Middle frontal gyrus (tissue), 1 donor: ENCODE measurements around the gene TJP3.

Experiments
- DNase-seq: peaks from one replicate; pipeline ENCODE4 v3.0.0-alpha.2; 2015; ENCODE audit warnings: low spot score; ENCODE audit errors: extremely low spot score

Gene TJP3

DNA sequence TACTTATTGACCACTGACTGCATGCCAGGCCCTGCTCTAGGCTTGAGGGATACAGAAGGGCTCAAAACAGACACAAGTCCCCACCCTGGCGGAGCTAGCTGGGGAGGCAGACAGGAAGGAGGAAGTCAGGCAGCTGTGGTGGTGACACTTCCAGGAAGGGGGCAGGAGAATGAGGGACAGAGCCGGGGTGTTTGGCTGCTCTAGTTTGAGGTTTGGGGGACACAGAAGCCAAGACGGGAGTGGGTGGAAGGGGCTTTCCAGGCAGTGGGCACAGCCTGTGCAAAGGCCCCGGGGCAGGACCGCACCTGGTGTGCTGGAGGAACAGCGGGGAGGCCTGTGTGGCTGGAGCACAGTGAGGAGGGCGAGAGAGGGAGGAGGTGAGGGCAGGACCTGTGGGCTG lies 58.3 kb downstream of the TJP3 start:
- DNase-seq = no peak

DNA sequence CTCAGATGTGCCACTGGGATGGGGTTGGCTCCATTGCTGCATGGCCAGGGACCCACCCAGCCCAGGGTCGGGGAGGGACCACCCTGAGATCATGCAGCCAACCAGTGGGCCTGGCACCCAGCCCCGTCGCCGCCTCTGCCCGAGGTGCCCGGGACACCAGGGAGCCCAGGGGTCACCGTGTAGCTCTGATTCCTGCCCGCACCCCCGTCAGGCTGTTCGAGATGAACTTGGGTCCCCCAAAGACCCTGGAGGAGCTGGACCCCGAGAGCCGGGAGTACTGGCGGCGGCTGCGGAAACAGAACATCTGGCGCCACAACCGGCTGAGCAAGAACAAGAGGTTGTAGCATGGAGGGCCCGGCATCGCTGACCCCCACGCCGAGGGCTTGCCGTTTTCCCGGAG lies 58.9 kb downstream of the TJP3 start:
- no peak for DNase-seq

DNA sequence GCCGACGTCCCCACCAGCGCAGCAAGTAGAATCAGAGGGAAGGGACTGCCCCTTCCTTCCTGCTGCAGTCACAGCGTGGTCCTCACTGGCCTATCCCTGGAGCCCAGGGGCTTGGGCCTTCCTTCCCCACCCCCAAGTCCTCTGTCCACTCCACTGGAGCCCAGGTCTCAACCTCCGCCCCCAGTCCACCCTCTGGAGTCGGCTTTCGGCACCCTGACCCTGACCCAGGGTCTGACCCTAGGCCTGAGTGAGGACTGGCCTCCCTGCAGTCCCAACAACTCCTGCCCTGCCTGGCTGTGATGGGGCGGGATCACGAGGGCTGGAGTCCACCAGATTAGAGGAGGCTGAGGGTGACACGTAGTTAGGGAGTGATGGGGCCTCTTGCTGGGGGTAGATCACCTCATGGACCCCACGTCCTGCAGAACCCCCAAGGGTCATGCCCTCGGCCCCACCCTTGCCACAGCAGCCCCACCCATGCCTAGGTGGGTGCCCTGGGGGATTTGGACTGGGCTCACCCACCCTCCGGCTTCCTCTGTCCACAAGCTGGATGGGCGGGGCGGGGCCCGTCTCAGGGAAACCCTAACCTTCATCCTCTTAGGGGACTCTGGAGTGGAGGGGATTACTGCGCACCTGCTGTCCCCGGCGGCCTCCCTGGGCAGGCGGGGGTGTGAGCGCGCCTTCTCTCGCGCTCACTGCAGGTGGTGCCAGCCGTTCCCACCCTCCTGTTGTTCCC lies 60.0 kb downstream of the TJP3 start:
- no peak for DNase-seq

DNA sequence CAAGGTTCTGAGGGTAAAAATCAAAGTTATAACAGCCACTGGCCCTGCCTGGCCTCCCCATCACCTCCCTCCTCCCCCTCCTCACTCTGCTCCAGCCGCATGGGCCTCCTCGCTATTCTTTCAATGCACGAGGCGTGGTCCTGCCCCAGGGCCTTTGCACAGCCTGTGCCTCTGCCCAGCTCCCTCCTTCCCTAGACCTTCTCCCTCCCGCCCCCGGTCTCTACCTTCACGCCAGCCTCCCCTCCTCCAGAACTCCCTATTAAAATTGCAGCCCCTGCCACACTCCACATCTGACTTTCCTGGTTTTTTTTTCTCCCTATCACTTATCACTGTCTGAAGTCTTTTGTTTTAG lies 60.5 kb downstream of the TJP3 start:
- DNase-seq = no peak

DNA sequence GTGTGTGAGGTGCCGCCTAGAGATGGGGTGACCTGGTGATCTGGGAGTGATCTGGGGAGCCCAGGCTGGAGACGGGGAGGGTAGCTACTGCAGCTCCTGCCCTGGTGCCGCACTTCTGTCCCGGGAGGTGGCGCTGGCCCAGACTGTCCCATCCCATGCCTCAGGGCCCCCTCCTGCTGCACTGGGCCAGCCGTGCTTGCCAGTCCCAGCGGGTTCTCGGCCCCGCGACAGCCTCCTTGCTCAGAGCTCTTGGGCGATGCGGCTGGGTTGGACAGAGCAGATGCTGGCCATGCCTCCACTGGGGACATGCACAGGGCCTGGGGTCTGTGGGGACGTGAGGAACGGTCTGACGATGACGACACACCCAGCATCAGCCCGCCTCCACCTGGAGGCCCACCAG lies 61.3 kb downstream of the TJP3 start:
- no peak for DNase-seq

DNA sequence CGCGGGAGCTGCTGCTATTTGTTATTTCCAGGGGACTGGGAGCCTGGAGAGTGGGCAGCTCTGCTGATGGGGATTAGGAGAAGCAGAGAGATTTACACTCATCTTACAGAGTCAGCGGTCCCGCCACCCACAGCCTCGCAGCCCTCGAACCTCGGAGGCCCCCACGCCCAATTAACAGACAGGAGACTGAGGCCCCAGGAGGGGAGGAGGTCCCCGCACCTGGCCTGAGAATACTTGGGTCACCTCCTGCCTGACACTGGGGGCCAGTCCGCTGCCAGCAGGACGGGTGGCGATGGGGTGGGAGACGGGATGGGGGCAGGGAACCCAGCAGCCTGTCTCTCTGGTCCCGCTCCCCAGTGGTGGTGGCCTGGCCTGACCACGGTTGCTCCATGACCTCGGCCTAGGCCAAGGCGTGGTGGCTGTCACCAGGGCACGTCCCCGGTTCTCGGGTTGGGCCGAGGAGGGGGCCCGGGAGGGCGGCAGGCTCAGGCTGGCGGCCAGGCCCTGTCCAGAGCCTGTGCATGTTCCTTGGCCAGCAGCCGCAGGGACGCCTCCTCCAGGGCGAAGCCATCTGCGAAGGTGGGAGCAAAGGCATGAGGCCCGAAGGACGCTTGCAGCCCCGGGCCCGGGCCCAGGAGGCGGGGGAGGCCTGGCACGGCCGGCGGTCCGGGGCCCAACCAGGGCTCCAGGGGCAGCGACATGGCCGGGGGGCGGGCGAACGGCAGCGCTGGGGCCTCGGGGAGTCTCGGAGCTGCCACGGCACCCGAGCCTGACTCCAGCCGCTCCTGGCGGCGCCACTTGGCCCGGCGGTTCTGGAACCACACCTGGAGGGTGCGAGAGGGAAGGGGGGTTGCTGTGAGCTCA lies 62.2 kb downstream of the TJP3 start:
- no peak for DNase-seq

DNA sequence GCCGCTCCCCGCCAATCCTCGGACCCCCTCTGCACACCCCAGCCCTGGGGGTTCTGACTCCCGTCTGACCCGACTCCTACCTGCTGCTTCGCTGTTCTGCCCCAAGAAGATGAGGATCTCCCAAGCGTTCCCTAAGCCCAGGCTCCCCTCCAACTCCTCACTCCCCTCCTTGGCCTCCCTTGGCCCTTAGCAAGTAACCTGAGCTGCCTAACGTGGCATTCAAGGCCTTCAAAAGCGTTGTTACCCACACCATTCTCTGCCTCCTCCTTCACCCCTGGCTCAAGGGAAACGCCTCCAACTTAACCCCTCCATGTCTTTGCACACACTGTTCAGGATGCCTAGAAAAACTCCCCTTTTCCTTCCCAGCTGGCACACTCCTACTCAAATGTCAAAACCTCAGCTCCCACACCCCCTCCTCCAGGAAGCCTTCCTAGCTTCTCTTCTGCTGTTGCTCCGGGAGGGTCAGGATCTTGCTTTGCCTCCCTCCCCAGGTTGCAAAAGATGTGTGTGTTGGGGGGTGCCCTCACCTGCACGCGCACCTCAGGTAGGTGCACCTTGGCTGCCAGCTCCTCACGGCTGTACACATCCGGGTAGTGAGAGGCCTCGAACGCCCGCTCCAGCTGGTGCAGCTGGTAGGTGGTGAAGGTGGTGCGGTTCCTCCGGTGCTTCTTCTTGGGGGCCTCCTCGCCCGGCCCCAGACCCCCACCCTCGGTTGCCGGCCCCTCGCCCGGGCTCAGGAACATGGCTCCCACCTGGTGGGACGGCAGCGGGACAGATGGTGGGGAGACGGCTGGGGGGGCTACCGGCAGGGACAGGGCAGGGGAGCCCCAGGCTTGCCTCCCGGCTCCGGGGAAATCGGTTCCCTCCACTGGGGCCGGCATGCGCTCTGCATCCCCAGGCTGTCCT lies 63.1 kb downstream of the TJP3 start:
- DNase-seq = no peak

DNA sequence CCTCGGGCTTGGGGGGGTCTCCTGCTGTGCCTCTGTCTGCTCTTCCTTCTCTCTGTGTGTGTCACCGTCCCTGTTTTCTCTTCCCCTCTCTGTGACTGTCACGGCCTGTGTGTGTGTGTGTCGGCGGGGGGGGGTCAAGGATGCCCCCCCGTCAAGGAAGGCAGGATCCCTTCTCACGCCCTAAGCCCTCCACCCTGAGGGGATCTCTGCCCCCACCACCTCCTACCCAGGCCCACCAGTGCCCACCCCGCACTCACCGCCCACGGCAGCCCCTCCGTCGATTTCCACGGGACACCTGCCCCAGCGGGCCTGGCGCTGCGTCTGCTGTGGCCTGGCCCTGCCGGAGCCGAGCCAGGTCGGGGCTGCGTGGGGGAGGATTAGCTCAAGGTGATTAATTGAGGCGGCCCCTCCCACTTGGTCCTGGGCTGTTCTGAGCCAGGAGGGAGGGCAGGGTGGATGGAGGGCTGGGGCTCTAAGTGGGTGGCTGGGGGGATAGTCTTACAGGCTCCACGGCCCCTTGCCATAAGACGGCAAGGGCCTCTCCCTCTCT lies 63.8 kb downstream of the TJP3 start, which contains the start of gene RAX2:
Gene RAX2, minus strand, starts transcription at position 323 of the 550 bp plus-strand sequence. CDS start 486 bp downstream, outside the sequence.
- no peak for DNase-seq

DNA sequence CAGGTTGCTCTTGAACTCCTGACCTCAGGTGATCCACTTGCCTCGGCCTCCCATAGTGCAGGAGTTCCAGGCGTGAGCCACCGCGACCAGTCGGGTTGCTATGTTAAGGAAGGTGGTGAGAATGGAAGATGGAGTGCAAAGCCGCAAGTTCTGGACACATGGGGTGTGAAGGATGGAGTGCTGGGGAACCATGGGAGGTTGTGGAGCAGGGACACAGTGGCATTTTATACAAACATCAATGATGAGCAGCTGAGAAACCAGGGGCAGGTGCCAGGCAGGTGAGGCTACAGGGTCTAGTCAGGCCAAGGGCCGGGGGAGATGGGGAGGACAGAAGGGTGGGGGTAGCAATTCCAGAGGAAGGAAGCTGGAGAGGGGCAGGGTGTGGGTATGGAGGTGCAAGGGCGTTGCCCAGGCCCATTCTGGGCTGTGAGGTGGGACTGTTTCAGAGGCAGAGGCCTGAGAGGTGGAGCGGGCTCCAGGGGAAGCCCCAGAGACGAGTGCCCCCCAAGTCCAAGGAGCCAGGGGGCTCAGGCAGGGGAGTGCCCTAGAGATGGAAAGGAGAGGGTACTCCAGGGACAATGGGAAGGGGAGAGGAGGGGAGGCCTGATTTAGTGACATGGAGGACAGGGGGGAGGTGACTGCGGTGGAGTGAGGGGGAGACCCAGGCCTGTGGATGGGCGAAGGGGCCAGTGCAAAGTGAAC lies 65.8 kb downstream of the TJP3 start:
- no peak for DNase-seq

DNA sequence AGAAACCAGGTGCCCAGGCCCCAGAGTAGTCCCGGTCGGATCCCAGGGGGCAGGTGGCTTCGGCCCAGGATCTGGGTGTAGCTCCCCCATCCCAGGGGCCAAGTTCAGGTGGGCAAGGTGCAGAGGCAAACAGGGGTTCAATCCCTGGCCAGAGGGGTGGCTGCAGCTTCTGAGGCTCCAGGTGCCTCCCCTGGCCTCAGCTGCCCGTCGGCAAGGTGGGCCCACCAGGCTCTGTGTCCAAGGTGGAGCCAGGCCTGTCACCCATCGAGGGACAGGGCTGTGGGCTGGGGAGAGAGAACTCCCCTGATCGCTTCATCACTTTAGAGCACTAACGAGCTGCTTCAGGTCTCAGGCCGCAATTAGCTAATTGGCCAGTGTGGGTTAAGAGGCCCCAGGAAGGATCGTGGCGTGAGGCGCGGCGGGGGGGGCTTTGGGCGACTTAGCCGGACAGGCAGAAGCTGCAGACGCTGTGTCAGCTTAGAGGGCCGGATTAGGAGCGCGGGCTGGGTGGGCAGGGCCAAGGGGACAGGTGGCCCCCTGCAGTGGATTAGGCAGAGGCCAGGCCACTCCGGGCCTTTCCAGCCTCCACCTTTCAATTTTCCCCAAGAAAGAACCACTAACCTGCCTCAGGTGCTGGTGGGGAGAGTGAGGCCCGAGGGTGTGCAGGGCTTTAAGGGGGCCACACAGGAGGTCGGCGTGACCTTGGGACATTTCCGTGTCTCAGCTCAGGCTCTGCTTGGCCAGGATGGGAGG lies 66.6 kb downstream of the TJP3 start:
- DNase-seq = no peak

DNA sequence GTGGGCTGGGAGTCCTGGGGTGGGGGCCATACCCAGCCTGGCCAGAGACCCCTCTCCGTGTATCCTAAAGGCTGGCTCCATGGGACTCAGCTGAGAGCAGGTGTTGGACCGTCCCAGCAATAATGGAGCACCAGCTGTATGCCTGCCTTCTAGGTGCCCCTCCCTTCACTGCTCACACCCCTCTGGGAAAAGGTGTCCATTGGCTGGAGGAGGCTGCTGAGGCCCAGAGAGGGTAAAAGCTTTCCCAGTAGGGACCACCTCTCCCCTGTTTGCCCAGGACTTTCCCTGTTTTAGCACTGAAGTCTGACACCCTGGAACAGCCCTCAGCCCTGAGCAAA lies 67.2 kb downstream of the TJP3 start:
- no peak for DNase-seq

DNA sequence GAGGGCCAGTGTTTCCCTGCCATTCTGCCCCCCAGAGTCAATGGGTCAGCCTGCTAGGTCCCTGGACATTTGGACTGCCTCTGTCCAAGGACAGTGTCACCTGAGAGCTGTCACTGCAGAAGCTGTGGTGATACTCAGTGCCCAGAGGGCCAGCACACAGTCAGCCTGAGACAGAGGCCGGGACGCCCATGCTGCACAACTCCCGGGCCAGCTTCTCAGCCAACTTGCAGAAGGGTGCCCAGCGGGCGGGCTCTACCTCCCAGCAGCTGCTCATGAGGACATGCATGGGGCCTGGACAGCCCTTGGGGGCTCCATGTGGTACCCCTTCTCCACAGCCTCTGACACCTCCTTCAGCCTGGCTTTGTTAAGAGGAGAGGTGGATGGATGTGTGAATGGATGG lies 67.6 kb downstream of the TJP3 start:
- no peak for DNase-seq

DNA sequence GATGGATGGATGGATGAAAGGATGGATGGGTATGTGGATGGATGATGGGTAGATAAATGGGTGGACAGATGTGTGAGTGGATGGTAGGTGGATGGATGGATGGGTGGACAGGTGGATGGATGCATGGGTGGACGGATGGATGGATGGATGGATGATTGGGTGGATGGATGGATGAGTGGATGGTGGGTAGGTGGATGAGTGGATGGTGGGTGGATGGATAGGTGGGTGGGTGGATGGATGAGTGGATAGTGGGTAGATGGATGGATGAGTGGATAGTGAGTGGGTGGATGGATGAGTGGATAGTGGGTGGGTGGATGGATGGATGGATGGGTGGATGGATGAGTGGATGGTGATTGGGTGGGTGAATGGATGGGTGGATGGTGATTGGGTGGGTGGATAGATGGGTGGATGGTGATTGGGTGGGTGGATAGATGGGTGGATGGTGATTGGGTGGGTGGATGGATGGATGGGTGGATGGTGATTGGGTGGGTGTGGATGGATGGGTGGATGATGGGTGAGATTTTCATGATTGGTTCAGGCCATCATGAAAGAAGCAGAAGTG lies 68.4 kb downstream of the TJP3 start:
- no peak for DNase-seq

DNA sequence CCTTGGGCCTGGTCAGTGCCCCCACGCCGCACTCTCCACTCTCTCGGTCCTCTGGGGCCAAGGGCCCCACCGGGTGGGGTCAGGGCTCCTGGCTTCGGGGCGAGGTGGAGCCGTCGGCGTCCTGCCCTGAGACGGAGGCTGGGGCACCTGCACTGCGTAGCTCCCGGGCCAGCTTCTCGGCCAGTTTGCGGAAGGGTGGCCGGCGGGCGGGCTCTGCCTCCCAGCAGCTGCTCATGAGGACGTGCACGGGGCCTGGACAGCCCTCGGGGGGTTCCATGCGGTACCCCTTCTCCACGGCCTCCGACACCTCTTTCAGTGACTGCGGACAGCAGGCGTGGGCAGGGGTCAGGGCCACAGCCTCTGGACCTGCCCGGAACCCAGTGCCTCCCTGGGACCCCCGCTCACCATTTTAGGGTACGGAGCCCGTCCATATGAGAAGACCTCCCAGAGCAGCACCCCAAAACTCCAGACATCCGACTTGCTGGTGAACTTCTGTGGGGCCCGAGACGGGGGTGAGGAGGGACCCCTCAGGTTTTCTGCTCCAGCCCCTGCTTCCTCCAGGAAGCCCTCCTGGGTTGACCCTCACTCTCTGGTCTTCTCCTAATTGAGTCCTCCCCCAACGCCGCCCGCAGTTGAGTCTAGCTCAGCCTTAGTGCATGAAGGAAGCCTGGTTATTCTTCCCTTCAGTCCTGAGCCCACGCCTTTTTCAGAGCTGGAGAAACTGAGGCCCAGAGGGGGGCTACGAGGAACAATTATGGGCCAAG lies 70.1 kb downstream of the TJP3 start:
- no peak for DNase-seq

DNA sequence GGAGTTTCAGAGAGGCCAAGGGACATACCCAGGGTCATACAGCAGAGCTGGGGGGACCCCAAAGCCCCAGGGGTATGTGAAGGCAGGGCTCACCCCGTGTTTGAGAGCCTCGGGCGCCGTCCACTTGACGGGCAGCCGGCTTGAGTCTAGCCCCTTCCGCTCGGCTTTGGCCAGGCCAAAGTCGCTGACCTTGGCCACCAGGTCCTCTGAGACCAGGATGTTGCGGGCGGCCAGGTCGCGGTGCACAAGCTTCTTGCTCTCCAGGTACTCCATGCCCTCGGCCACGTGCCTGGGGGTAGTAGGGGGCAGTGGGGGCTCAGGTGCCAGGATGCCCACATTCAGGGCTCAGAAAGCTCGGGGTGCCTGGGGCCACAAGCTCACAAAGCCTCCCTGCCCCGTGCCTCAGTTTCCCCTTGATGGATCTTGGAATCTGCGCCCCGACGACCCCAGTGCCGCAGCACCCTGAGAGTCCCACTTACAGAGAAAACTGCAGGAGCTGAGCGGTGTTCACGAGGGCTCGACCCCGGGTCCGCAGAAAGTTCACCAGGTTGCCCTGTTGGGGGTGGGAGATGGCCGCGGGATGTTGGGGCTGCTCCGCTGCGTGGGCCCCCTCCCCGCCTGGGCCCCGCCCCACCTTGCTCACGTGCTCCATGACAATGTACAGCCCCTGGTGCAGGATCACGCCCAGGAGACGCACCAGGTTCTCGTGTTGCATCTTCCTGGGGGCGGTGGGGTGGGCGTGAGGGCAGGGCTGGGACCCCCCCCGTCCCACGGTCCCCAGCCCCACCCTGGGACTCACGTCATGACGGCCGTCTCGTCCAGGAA lies 70.9 kb downstream of the TJP3 start:
- no peak for DNase-seq

DNA sequence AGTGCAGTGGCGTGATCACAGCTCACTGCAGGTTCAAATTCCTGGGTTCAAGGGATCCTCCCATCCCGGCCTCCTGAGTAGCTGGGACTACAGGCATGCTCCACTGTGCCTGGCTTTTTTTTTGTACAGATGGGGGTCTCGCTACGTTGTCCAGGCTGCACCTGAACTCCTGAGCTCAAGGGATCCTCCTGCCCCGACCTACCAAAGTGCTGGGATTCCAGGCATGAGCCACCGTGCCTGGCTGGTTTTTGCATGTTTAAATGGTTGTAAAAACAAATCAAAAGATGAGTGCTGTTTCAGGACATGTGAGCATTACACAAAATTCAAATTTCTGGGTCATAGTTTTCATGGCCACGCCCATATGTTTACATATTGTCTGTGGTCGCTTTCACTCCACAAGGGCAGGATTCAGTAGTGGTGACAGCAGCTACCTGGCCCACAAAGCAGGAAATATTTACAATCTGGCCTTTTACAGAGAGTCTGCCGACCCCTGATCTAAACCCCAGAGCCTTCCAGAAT lies 72.7 kb downstream of the TJP3 start:
- no peak for DNase-seq

DNA sequence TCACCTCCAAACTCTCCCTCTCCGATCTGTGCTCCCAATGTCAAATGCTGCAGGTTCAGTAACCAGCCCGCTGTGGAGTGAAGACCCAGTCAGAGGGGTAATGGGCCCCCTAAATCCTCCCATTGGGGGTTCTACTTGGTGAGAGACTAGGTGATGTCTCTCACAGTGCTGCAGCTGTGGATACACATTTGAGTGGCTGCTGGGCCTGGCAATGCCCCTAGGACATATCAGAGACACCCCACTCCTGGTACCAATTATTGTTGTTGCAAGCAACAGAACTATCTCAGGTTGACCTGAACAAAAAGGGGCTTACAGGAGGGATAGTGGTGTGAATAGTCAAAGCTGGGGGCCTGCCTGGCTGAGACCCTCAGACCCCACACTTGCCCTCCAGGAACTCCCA lies 73.4 kb downstream of the TJP3 start:
- DNase-seq = no peak

DNA sequence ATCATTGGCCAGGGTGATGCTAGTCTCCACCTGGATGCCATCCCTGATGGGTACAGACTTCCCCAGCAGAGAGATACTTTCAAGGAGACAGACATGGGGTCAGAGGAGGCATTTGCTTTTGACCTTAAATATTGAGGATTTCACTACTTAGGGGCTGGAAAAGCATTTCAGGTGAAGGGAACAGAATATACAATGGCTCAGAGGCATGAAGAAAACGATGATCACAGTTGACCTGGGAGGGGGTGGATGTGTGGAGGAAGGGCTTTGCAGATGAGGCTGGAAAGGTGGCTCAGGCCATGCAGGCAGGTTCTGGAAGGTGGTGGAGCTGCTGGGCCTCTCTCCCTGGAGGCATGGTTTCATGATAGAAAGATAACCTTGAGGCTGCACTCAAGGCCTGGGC lies 74.1 kb downstream of the TJP3 start:
- no peak for DNase-seq
